GM12878 (cell line): ENCODE measurements around the gene RAE1. TPM values are rescaled to one million over a fixed set of nuclear protein-coding genes. Genes with fewer than 3 reads are reported as not detected.

Experiments used
- BACH1 ChIP-seq: fragments of 450-650 bp; IDR thresholded peaks from 2 replicates; pipeline ENCODE4 v1.6.1; 2017; ENCODE audit warnings: mild to moderate bottlenecking, borderline replicate concordance
- BHLHE40 ChIP-seq, 2 experiments: fragments of 450-650 bp in 1 of 2; IDR thresholded peaks; 2 replicates each; pipeline ENCODE4 v1.6.1; 2011 to 2017; ENCODE audit warnings: low read depth in 2 of 2, borderline replicate concordance in 1 of 2, improper control_type of control experiment in 1 of 2, low read length in 1 of 2, mild to moderate bottlenecking in 1 of 2
- BMI1 ChIP-seq: fragments of 450-650 bp; IDR thresholded peaks from 2 replicates; pipeline ENCODE4 v1.6.1; 2016; ENCODE audit warnings: mild to moderate bottlenecking, moderate library complexity, borderline replicate concordance
- CBX5 ChIP-seq: sonication (generic); IDR thresholded peaks from 2 replicates; pipeline ENCODE4 v1.6.1; 2016; ENCODE audit warnings: low read depth, moderate library complexity, mild to moderate bottlenecking, inconsistent platforms
- CREB1 ChIP-seq: IDR thresholded peaks from 2 replicates; pipeline ENCODE4 v1.6.1; 2012; ENCODE audit warnings: low read depth, mild to moderate bottlenecking, inconsistent platforms
- EED ChIP-seq: sonication (generic); IDR thresholded peaks from 2 replicates; pipeline ENCODE4 v1.6.1; 2016; ENCODE audit warnings: antibody characterized with exemption, low read depth
- EP300 ChIP-seq, 2 experiments: fragments of 150-350 bp in 1 of 2; IDR thresholded peaks; 2 replicates each; pipeline ENCODE4 v1.6.1; 2011 to 2012; ENCODE audit warnings: low read depth in 2 of 2, low read length in 2 of 2, borderline replicate concordance in 1 of 2, improper control_type of control experiment in 1 of 2, inconsistent platforms in 1 of 2; ENCODE audit not compliant: control insufficient read depth in 1 of 2
- FOS ChIP-seq: IDR thresholded peaks from 3 replicates; pipeline ENCODE4 v1.6.1; 2011; ENCODE audit warnings: borderline replicate concordance; ENCODE audit not compliant: insufficient read length; ENCODE audit errors: extremely low read depth
- FOXK2 ChIP-seq: fragments of 450-650 bp; IDR thresholded peaks from 2 replicates; pipeline ENCODE4 v1.6.1; 2017; ENCODE audit warnings: mild to moderate bottlenecking, moderate library complexity
- HDAC2 ChIP-seq: fragments of 200-600 bp; sonication (generic); IDR thresholded peaks from 2 replicates; pipeline ENCODE4 v1.6.1; 2017
- HDAC6 ChIP-seq: fragments of 200-600 bp; sonication (generic); IDR thresholded peaks from one replicate; pipeline ENCODE4 v1.8.0; 2017; ENCODE audit warnings: antibody characterized with exemption; ENCODE audit not compliant: unreplicated experiment
- IRF5 ChIP-seq: fragments of 450-650 bp; IDR thresholded peaks from 2 replicates; pipeline ENCODE4 v1.6.1; 2017; ENCODE audit warnings: borderline replicate concordance
- KAT2A ChIP-seq: conservative IDR thresholded peaks from 2 replicates; pipeline ENCODE4 v1.6.1; 2011; ENCODE audit warnings: low read depth, low read length; ENCODE audit not compliant: control insufficient read depth
- MAX ChIP-seq: IDR thresholded peaks from 2 replicates; pipeline ENCODE4 v1.6.1; 2012; ENCODE audit warnings: low read depth, low read length, improper control_type of control experiment
- MYC ChIP-seq: IDR thresholded peaks from 2 replicates; pipeline ENCODE4 v1.6.1; 2011; ENCODE audit warnings: mild to moderate bottlenecking, low read length, moderate library complexity, inconsistent platforms; ENCODE audit not compliant: insufficient read depth, insufficient replicate concordance, insufficient read length, severe bottlenecking
- NFIC ChIP-seq: IDR thresholded peaks from 2 replicates; pipeline ENCODE4 v1.6.1; 2012; ENCODE audit warnings: low read depth, mild to moderate bottlenecking, inconsistent platforms, low read length, moderate library complexity
- NFXL1 ChIP-seq: fragments of 450-650 bp; IDR thresholded peaks from 2 replicates; pipeline ENCODE4 v1.6.1; 2017; ENCODE audit warnings: antibody characterized with exemption, mild to moderate bottlenecking, borderline replicate concordance
- NFYA ChIP-seq: IDR thresholded peaks from 2 replicates; pipeline ENCODE4 v1.6.1; 2011; ENCODE audit warnings: low read depth, mild to moderate bottlenecking, low read length, improper control_type of control experiment, borderline replicate concordance
- PAX8 ChIP-seq: fragments of 450-650 bp; IDR thresholded peaks from 2 replicates; pipeline ENCODE4 v1.6.1; 2017; ENCODE audit warnings: mild to moderate bottlenecking, moderate library complexity
- RCOR1 ChIP-seq: conservative IDR thresholded peaks from 2 replicates; pipeline ENCODE4 v1.6.1; 2012; ENCODE audit warnings: low read depth, low read length, improper control_type of control experiment
- SMAD5 ChIP-seq: IDR thresholded peaks from 2 replicates; pipeline ENCODE4 v1.6.1; 2016; ENCODE audit warnings: antibody characterized with exemption, low read depth
- ZBTB40 ChIP-seq: fragments of 450-650 bp; IDR thresholded peaks from 2 replicates; pipeline ENCODE4 v1.6.1; 2016; ENCODE audit warnings: mild to moderate bottlenecking, moderate library complexity, borderline replicate concordance
- ZNF24 ChIP-seq: fragments of 450-650 bp; IDR thresholded peaks from 2 replicates; pipeline ENCODE4 v1.6.1; 2017; ENCODE audit warnings: antibody characterized with exemption, mild to moderate bottlenecking
- ZSCAN29 ChIP-seq: fragments of 450-650 bp; IDR thresholded peaks from 2 replicates; pipeline ENCODE4 v1.6.1; 2017; ENCODE audit warnings: mild to moderate bottlenecking, moderate library complexity
- polyA plus RNA-seq, 11 experiments: library from polyadenylated mRNA; depleted of rRNA in 4 of 11; unstranded in 6 of 11; stranded (reverse) in 5 of 11; fragments of >200 nt; fragmentation: Nextera tagmentation in 4 of 11; fragmentation: Illumina TruSeq in 1 of 11; extraction: Ambion mirVana in 4 of 11; extraction: Trizol in 1 of 11; gene quantifications; 1 replicate in 1 of 11; 2 replicates in 10 of 11; pipeline versions ENCODE4 v1.2.1 to v1.2.3, GENCODE V29; 2011 to 2016; ENCODE audit warnings: inconsistent platforms in 2 of 11, missing spikeins in 2 of 11, low read depth in 1 of 11
- total RNA-seq, 4 experiments: library from RNA; depleted of rRNA in 3 of 4; stranded (reverse); fragments of >200 nt in 3 of 4; fragmentation: Illumina TruSeq in 1 of 4; extraction: Trizol in 1 of 4; gene quantifications; 2 replicates each; pipeline versions ENCODE4 v1.2.1 to v1.2.3, GENCODE V29; 2013 to 2021
- TF ChIP-seq, protein P1 (sequence below): fragments of 450-650 bp; IDR thresholded peaks from 2 replicates; pipeline ENCODE4 v1.6.1; 2016; ENCODE audit warnings: mild to moderate bottlenecking

RAE1 gene
- total and polyA plus RNA-seq, 10 of the 15 experiments (the other 5 are each of a cell fraction or from before 2014, with no cell fraction given) = 28.7 to 107 (median 49.3) TPM

GRCh38 chr20:57392512-57393271 lies 41.6 kb downstream of the RAE1 start (continued):
- no peak for TF ChIP-seq RCOR1
- TF ChIP-seq ZBTB40 = no peak
- no peak; the same call in 1 of the 2 replicates for TF ChIP-seq MAX
- no peak for TF ChIP-seq HDAC2
- TF ChIP-seq PAX8 = no peak
- no peak for TF ChIP-seq HDAC6
- no peak for TF ChIP-seq IRF5
- TF ChIP-seq MYC = no peak
- peak; percentile 83 to 88 for TF ChIP-seq BHLHE40 (IDR thresholded peaks at IDR 0.05; ENCODE audit: borderline replicate concordance in 1 of 2, low read depth in 2 of 2, low read length in 1 of 2)
- TF ChIP-seq CBX5 = no peak
- TF ChIP-seq NFXL1 = no peak
- no peak for TF ChIP-seq ZSCAN29
- TF ChIP-seq FOS = no peak
- no peak; the same call in 1 of the 2 replicates for TF ChIP-seq BMI1
- no peak for TF ChIP-seq FOXK2
- TF ChIP-seq ZNF24 = no peak
- no peak for TF ChIP-seq CREB1
- TF ChIP-seq, protein P1, sequence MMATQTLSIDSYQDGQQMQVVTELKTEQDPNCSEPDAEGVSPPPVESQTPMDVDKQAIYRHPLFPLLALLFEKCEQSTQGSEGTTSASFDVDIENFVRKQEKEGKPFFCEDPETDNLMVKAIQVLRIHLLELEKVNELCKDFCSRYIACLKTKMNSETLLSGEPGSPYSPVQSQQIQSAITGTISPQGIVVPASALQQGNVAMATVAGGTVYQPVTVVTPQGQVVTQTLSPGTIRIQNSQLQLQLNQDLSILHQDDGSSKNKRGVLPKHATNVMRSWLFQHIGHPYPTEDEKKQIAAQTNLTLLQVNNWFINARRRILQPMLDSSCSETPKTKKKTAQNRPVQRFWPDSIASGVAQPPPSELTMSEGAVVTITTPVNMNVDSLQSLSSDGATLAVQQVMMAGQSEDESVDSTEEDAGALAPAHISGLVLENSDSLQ = peak; percentile 77
- no peak for TF ChIP-seq NFIC
- TF ChIP-seq EED = peak; percentile 38
- peak; percentile 65; the same call in 1 of the 2 replicates for TF ChIP-seq BACH1
- TF ChIP-seq EP300 (IDR thresholded peaks at IDR 0.05; ENCODE audit: borderline replicate concordance in 1 of 2, control insufficient read depth in 1 of 2, low read depth in 2 of 2, low read length in 2 of 2) = peak; percentile 56 to 59; a peak in 2 of 4 replicates
- TF ChIP-seq NFYA = no peak
- no peak for TF ChIP-seq KAT2A
- TF ChIP-seq SMAD5 = no peak
